GM18526 (cell line): ENCODE measurements around the gene SCNN1A.

Experiments used
- POLR2A ChIP-seq: IDR thresholded peaks from 3 replicates; pipeline ENCODE4 v1.6.1; 2011; ENCODE audit not compliant: insufficient read length; ENCODE audit errors: extremely low read depth

SCNN1A gene

DNA sequence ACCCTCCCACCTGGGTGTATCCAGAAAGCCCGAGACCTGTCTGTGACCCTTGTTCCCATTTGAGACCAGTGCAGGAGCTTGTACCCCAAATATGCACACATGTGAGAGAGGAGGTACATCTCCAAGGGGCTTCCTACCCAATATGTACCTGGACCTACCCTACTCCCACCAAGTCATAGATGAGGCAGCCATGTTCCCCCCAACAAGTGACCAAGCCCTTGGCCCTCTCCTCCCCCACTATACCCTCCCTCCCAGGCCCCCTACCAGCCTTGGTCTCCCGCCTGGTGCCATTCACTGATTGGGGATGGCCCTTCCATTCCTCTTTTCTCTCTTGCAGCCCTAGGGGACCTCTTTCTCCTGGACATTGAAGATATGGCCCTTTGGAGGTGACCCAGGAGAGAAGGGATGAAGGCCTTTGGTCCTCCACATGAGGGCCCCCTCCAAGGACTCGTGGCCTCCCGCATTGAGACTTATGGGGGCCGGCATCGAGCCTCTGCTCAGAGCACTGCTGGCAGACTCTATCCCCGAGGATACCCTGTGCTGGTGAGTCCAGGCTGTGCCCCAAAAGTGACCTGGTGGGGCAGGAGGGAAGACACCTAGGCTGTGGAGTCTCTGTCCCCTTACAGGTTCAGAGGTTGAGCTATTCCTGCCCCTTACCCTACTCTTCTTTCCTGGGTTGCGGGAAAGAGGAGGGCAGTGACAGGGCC lies 63.4 kb downstream of the SCNN1A start:
- TF ChIP-seq POLR2A: no peak

- TF ChIP-seq POLR2A: no peak
These were observed 64.4 kb downstream of the SCNN1A start for GRCh38 chr12:6310771-6311610.

DNA sequence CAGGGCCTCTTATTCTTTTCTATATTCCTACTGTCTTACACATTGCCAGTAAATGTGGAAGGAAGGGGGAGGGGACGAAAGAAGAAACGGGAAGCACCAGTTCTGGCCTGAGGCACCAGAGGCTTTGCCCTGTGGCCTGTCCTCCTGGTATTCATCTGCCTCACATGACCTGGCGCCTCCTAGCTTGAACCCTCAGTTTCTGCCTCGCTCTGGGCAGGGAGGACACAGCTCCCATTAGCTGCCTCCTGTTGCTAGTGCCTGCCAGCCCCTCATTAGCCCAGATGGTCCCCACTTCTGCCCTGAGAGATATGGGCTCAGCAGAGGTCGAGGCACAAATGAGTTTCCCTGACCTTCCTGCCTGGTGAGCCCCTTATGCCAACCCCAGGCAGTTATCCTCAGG lies 67.8 kb downstream of the SCNN1A start:
- TF ChIP-seq POLR2A: no peak

GRCh38 chr12:6306599-6307220 lies 68.7 kb downstream of the SCNN1A start:
- TF ChIP-seq POLR2A: no peak

- no peak for TF ChIP-seq POLR2A
These were observed 69.2 kb downstream of the SCNN1A start for GRCh38 chr12:6306151-6306550.

- TF ChIP-seq POLR2A: no peak
These were observed 72.3 kb downstream of the SCNN1A start for GRCh38 chr12:6303071-6303470.

DNA sequence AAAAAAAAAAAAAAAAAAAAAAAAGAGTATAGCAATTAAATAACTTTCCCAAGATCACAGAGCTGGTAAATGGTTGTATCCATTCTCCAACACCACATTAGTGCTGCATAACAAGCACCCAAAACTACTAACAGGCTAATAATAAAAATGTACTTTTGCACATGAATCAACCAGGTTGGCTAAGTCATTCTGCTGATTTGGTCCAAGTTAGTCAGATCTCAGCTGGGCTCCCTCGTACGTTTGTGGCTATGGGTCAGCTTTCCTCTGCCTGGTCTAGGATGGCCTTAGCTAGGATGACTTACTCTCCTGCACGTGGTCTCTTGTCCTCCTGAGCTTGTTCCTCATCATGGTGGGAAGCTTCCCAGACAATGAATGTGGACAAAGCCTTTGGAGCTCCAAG lies 72.7 kb downstream of the SCNN1A start:
- TF ChIP-seq POLR2A: no peak

GRCh38 chr12:6301721-6302120 lies 73.6 kb downstream of the SCNN1A start:
- no peak for TF ChIP-seq POLR2A

- no peak for TF ChIP-seq POLR2A
These were observed 78.2 kb downstream of the SCNN1A start for GRCh38 chr12:6297170-6297569.
